HUDEP-2 (cell line): Measurements from ENCODE around the gene MARK4.
A peak's percentile ranks its signal among the peaks of the same experiment; 100 is the strongest.
"Not testable (repeated sequence)": the region's sequence is repeated elsewhere in the genome, so short reads cannot be mapped to it uniquely, and the experiment has no call there.

Experiments
- DNase-seq, 76 experiments: peaks; one replicate each; lab custom pipeline; 2025; ENCODE audit not compliant: unreplicated experiment in 76 of 76; lab: John Stamatoyannopoulos, UW

The MARK4 gene

DNA sequence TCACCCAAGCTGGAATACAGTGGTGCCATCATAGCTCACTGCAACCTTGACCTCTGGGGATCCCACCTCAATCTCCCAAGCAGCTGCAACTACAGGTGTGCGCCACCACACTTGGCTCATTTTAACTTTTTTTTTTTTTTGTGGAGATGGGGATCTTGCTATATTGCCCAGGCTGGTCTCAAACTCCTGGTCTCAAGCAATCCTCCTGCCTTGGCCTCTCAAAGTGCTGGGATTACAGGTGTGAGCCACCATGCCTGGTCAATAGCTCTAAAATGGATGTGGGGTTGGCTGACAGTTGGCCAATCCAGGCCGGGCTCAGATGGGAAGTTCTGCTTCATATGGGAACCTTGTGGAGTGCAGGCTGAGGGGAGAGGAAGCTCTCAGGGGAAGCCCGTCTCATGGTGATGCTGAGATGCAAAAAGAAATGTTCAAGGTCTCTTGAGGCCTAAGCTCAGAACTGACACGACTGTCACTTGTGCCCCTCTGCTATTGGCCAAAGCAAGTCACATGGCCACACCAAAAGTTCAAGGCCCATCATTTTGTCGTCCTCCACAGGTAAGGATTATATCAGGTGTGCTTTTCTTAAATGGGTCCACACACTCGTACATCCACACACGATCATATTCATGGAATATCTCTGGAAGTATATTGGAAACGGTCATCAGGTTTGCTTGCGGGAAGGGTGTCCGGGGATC lies 82.7 kb downstream of the MARK4 start:
- no peak for DNase-seq

DNA sequence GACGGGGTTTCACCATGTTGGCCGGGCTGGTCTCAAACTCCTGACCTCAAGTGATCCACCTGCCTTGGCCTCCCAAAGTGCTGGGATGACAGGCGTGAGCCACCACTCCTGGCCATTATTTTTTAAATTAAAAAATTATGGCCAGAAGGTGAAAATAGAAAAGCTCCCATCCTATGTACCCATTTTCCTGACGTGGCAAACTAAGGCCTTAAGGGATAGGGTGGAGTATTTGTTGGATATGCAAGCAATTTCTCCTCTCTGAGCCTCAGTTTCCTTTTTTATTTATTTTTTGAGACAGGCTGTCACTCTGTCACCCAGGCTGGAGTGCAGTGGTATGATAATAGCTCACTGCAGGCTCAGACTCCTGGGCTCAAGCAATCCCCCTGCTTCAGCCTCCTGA lies 83.8 kb downstream of the MARK4 start:
- not testable (repeated sequence) for DNase-seq

DNA sequence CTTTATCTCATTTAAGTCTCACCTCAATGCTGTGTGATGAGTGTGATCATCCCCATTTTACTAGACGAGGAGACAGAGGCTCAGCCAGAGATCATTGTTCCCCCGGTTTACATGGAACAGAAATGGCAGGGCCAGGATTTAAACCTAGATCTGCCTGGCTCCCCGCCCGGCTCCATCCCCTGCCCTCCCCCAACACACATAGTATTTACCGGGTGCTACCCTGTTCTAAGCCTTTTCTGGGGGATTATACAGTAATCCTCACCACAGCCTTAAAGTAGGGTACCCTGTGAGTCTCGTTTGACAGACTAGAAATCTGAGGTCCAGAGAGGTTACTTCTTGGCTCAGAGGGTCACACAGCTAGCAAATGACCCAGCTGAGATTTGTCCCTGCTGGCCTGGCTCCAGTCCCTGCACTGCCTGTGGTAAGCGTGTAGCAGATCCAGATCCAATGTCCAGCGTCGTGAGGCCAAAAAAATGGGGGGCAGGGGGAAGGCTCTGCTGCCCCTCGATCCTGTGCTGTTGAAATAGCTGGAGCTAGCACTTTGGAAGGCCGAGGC lies 85.7 kb downstream of the MARK4 start:
- no peak for DNase-seq

DNA sequence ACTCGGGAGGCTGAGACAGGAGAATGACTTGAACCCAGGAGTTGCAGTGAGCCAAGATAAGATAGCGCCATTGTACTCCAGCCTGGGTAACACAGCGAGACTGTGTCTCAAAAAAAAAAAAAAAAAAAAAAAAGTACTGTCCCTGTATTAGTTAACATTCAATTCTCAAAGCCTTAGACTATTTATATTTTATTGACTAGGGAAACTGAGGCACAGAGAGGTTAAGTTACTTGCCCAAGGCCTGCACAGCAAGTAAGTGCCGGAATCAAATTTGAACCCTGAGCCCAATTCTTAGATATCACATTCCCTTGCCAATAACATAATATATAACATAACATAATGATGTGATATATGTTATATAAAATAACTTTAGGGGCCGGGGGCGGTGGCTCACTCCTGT lies 88.6 kb downstream of the MARK4 start:
- no peak for DNase-seq

DNA sequence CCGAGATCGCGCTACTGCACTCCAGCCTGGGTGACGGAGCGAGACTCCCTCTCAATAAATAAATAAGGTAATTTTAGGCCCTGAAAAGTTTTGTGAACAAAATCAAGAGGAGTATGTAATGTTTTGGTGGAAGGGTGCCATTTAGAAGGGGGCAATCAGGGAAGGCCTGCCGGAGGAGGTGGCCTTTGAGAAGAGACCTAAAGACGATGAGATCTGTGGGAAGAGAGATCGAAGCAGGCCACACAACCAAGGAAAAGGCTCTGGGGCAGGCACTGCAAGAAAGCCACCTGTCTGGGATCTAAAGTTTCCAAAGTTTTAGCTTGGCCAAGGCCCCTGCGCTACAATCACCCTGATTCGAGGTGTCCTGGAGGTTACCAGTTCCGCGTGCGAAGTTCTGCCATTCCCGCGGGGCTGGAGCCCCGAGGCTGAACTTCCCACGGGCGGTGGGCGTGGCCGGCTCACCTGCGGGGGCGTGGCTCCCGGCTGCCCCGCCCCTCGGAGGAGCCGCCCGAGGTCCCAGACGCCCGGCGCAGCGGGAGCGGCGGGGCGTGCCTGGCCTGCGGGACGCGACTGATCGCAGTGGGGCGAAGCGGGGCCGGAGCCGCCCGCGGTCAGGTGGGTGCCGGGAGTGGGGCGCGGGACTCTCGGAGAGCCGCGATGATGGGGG lies 89.3 kb downstream of the MARK4 start, which contains the start of gene KLC3:
KLC3 (plus strand) TSS at position 519 of the 667 bp plus-strand sequence. CDS start 4,792 bp downstream, outside the sequence.
- no peak for DNase-seq

DNA sequence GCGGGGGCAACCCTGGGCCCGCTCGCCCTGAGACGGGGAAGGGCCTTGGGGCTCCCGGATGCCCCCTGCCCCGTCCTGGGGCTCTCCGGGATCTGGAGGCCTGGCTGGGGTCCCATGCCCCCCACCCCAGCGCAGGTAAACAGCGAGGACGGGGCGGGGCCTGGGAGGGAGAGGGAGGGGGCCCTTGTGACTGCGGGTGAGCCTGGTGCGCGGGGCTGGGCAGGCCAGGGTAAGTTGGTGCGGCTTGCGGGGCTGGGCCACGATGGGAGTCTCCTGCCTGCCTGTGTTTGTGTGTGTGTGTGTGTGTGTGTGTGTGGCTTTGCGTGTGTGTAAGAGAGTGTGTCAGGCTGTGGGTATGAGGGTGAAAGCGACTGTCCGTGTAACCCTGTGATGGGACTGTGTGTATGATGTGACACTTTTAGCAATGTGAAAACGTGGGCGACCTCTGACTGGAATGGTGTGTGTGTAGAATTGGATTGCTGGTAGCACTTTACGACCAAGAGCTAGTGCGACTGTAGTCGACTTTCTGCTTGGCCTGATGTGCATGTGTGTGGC lies 89.9 kb downstream of the MARK4 start:
- DNase-seq, result peak in 1 of 76 experiments; percentile 13

DNA sequence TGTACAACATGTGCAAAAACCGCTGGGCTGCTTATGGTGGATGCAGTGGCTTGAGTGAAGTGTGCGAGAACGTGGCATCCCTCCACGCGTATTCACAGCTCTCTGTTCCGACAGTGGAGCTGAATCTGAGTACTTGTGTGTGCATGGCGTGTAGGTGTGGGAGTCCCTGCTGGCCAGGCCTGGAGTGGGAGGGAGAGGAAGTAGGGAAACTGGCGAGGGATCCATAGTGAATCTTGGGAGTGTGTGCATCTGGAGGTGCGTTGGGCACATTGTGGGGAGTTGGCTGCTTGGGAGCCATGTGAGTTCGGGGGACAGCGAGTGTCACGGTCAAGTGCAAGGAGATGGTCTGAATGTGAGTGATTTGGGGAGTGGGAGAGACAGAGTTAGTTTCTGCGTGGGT lies 91.8 kb downstream of the MARK4 start:
- DNase-seq, result no peak

DNA sequence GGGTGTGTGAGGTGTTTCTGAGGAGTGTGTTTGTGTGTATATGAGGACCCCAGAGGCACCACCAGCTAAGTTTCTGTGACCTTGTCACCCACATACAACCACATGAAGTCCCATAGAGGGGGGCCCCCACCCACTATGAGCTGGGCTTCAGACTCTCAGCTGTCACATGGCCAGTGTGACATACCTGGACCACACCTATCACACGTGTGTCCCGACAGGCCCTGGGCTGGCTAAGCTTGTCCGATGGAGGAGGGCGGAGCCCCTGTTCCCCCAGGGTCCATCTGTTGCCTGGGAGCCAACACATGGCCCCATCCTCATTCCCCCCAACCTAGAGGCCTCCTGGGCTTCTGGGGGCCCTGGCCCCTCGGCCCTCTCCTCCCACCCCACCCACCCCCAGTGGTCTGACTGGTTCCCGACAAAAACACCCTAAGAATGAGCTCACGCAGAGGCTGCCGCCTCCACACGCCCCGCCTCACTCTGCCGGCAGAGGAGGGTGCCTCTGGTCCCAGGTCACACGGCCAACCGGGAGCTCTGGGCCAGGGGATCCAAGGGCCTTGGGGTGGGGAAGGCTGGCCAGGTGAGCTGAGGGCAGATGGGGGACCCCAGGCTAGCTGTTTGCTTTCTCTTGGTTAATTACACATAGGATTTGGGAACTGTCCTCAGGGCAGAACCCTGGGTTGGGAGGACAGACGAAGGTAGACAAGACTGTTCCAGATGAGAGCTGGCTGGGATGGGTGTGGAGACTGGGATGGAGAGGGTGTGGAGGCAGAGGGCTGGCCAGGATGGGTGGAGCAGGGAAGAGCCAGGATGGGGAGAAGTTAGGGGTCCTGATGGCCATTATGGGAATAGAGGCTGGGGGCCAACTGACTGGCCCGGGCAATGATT lies 93.8 kb downstream of the MARK4 start:
- no peak for DNase-seq

DNA sequence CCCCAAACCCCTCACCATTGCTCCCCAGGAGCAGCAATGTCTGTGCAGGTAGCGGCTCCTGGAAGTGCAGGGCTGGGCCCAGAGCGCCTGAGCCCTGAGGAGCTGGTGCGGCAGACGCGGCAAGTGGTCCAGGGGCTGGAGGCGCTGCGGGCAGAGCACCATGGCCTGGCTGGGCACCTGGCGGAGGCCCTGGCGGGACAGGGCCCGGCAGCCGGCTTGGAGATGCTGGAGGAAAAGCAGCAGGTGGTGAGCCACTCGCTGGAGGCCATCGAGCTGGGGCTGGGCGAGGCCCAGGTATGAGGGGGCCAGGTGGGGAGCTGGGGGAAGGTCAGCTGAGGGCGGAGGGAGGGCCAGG lies 94.4 kb downstream of the MARK4 start:
- DNase-seq, result no peak

DNA sequence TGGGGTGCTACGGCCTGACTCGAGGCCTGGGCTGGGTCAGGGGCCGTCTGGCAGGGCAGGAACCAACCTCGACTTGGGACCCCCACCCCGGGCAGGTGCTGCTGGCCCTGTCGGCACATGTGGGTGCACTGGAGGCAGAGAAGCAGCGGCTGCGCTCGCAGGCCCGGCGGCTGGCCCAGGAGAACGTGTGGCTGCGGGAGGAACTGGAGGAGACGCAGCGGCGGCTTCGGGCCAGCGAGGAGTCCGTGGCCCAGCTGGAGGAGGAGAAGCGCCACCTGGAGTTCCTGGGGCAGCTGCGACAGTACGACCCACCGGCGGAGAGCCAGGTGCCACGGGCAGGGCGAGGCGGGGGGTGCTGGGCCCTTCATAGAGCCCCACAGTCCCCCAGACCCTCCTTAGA lies 95.4 kb downstream of the MARK4 start:
- DNase-seq, result no peak

DNA sequence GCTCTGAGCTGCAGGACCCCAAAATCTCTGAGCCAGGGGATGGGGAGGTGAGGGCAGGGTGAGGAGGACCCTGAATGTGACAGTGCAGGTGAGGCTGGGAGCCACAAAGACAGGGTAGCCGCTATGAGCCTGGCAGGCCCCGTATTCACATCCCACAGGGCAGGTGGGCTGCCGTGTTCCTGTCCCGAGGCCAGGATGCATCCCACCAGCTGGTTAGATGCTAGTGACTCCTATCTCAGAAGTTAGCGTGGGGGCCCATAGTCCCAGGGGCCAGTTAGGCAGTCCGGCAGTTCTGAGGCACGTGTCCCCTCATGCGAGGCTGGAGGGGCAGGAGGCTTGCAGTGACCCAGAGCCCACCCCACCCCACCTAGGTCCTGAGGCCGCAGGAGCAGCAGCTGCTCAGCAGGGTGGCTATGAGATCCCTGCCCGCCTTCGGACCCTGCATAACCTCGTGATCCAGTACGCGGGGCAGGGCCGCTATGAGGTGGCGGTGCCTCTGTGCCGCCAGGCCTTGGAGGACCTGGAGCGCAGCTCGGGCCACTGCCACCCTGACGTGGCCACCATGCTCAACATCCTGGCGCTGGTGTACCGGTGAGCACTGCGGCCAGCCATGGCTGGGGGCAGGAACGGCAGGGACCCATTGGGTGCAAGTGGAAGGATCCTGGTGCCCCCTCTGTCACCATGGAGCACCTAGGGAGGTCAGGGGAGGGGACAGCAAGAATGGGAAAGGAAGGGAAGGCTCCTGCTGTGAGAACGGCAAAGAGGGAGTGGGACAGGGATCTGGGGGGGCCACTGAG lies 96.7 kb downstream of the MARK4 start:
- DNase-seq, result no peak

DNA sequence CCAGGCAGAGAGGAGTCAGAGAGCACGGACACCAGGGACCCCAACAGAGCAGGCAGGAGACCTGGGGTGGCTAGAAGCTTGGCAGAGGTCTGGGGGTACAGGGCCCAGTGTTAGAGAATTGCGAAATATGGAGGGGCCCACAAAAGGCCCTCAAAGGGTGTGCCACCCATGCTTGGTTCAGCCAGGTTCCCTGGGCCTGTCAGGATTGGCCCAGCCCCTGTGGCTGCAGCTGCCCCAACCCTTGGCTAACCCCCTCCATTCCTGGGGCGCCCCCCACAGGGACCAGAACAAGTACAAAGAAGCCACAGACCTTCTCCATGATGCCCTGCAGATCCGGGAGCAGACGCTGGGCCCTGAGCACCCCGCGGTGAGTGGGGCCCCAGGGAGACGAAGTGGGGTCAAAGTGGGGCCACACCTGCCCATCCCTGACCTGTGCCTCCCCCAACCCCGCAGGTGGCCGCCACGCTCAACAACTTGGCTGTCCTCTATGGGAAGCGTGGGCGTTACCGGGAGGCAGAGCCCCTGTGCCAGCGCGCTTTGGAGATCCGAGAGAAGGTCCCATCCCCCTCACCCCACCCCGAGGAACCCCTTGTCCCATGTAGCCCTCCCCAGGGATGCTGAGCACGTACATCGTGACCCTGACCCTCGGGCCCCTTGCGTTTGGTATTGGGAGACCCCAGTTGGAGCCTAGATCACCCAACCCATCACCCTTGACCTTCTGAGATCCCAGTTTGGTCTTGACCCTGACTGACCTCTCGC lies 97.5 kb downstream of the MARK4 start:
- DNase-seq, result no peak

DNA sequence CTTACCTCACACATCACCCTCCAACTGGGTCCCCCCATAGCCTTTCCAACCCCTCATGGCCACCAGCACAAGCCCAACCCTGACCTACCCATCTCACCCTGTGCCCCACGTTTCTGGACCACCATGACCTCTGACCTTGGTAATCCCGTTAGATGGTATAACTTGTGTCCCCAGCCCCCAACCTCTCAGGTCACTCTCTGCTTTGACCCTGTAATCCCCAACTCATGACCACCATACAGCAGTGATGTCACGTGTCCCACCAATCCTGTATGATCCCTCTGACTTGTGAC lies 98.0 kb downstream of the MARK4 start:
- no peak for DNase-seq

DNA sequence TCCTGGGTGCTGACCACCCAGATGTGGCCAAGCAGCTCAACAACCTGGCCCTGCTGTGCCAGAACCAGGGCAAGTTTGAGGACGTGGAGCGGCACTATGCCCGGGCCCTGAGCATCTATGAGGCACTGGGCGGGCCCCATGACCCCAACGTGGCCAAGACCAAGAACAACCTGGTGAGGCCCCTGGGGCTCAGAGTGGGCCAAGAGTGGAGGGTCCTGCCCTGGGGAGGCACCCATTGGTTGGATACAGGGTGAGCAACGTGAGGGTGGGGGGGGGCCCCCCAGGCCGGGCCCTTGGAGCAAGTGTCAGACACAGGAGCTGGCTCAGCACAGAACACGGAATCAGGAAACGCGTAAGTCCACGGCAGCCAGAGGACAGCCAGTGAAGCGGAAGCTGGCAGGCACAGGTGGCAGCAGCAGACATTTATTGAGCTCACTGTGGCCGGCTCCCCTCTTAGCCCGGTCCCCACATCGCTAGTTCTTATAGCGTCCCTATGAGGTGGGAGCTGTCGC lies 98.4 kb downstream of the MARK4 start:
- no peak for DNase-seq

DNA sequence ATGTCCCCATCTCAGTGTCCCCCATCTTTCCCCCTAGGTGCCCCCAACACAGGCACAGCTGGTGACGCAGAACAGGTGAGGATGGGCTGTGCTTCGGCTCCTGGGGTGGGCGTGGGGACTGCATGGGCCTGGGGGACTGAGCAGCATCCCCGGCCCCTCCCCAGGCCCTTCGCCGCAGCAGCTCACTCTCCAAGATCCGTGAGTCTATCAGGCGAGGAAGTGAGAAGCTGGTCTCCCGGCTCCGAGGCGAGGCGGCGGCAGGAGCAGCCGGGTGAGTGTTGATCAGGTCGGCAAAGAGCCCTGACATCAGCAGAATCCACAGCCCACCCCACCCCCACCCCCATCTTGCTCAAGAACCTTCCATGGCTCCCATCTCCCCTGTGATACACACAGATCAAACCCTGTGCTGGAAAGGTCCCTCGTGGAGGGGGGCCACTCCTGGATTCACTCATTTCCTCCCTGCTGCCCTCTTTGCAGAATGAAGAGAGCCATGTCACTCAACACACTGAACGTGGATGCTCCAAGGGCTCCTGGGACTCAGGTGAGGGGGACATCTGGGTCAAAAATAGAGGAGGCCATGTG lies 99.5 kb downstream of the MARK4 start:
- no peak for DNase-seq

DNA sequence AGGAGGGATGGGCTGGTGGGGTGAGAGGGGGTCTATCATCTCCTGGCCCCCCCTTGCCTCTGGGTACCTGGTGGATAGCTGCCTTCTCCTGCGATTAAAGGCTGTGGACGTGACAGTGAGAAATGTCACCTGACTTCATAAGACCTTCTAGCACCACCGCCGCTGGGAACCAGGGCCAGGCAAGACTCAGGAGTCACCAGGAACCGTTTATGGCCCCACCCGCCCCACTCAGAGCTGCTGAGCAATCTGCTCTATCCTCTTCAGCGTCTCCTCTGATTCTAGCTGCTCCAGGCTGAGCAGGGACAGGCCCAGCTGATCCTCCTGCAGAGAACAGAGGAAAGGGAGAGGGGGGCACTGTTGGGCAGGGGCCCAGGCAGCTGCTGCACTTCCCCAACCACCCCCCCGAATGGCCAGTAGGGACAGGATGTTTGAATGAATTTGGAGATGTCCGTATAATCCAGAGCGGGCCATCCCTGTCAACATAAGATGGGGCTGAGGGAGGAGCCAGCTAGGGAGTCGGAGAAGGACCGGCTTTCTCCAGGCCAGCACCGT lies 100.4 kb downstream of the MARK4 start:
- no peak for DNase-seq

DNA sequence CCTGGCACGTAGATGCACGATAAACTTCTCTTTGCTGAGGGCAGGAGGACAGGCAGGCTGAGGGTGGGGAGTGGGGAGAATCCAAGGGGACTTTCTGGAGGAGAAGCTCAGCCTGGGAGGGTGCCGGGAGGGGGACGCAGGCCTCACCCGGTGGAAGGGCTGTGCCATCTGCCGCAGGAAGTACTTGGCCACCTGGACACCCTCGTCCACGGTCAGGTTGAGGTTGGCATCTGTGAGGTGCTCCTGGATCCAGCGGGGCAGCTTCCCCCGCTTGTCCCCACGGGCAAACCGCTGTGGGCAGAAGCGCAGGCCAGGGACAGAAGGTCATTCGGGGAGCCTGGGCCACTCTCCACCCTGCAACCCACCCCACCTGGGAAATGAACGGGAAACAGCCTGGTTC lies 101.0 kb downstream of the MARK4 start:
- DNase-seq, result no peak

DNA sequence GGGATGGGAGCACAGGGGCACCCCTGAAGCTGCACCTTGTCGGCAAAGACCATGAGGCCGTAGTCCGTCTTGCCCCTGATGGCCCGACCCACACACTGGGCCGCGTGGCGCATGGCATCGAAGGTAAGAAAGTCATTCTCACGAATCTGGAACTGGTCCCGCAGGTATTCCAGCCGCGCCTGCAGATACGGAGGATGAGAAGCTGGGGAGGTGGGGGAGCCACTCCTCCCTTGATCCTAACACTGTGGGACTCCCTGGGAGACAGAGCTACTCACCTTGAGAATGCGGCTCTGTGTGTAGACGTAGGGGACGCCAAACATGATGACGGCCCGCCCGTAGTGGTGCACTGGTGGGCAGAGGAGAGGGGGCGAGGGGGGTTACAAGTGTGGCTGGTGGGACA lies 101.4 kb downstream of the MARK4 start:
- DNase-seq, result no peak
